ENCODE measurements around the gene TMEM266.

The TMEM266 gene

DNA sequence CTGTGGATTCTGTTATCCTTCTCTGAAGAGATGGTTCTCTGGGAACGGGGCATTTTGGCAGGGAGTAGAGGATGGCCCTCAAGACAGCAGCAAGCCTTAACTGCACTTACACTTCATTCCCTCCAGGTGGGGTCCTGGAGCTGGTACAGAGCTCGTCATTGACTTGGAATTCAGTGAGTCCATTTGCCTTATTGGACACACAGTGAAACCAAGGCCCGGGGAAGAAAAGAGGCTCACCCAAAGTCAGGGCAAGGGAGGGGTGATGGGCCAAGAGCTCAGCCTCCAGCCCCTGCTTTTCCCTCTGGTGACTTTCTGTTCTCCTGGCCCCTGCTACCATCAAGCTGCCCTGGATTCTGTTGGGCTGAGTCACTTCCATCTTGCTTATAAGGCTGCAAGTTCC lies 125.9 kb downstream of the TMEM266 start:
- DNase-seq = peak; percentile 75

DNA sequence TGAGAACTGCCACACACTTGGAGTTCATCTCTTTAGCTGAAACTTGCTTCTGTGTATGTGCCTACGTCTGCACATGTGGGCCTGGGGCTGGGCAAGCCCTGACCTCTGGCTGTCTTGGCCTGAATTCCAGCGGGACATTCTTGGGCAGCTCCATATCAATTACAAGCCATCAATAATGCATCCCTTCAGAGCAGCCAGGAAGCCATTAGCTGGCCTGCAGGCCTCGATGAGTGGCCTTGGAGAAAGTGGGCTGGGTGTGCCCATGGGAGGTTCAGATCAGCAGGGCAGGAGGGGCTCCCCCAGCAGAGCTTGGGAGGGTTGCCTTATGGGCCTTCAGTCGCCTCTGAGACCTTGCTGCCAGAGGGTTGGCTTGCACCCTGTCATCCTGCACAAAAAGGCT lies 127.4 kb downstream of the TMEM266 start:
- DNase-seq = no peak

GRCh38 chr15:76189106-76189505 lies 129.3 kb downstream of the TMEM266 start:
- no peak for DNase-seq

DNA sequence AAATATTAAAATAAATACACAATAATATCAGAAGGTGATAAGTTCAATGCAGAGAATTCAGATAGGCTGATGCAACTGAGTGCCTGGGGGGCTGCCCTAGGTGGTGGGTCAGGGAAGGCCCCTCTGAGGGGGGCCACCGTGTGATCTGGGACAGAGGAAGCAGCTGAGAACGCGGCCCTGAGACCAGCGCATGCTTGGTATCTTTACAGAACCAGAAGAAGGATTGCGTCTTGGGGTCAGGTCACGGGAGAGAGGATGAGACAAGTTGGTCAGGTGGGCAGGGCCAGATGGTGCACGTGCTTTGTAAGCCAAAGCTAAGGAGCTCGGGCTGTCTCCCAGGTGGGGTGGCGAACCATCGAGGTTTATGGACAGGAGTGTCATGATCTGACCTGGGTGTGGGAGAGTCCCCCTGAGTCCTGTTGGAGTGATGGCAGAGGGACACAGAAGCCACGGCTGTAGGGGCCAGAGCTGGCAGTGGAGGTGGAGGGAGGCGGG lies 130.3 kb downstream of the TMEM266 start:
- no peak for DNase-seq

GRCh38 chr15:76190751-76191538 lies 131.2 kb downstream of the TMEM266 start:
- peak; percentile 68 for DNase-seq

DNA sequence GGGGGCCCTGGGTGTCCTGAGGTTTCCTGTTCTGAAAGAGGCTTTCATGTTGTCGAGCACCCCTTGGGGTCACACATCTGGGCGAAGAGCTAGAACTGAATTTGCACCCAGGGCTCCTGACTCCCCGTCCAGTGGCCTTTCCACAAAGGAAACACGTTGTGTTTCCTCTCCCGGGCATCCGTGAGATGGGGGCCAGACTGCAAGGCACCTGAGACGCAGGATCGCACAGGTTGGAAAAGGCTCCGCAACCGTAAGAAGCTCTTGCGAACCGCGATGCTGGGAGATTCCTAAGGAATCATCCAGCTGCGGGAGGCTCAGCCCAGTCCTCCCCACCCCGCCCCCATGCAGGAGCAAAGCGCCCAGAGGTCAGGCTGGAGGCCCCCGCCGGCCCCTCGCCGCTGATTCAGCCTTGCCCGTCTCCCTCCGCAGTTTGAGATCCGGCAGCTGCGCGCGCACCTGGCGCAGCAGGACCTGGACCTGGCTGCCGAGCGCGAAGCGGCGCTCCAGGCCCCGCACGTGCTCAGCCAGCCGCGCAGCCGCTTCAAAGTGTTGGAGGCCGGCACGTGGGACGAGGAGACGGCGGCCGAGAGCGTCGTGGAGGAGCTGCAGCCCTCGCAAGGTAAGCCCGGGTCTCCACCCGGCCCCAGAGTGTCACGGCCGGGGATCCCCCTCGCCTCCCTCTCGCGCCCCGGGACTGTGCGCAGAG lies 131.9 kb downstream of the TMEM266 start:
- DNase-seq = no peak

DNA sequence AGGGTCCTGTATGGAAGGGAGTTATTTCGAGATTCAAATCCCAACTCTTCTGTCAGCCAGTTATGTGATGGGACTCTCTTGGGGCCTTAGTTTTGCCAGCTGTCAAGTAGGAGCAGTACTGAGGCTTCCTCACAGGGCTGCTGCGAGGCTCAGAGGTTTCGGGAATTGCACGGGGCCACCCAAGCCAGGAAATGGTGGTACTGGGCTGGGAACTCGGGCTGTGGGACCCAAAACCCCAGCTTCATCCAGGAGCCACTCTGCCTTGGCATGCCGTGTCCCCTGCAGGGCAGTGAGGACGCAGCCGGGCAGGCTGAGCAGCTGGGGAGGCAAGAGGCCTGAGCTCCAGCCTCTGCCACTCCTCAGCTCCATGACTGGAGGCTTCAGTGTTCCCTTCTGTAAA lies 132.9 kb downstream of the TMEM266 start:
- no peak for DNase-seq

- DNase-seq = no peak
Observed at GRCh38 chr15:76193934-76194333, 134.1 kb downstream of the TMEM266 start.

GRCh38 chr15:76195506-76196268 lies 135.9 kb downstream of the TMEM266 start:
- DNase-seq = no peak

DNA sequence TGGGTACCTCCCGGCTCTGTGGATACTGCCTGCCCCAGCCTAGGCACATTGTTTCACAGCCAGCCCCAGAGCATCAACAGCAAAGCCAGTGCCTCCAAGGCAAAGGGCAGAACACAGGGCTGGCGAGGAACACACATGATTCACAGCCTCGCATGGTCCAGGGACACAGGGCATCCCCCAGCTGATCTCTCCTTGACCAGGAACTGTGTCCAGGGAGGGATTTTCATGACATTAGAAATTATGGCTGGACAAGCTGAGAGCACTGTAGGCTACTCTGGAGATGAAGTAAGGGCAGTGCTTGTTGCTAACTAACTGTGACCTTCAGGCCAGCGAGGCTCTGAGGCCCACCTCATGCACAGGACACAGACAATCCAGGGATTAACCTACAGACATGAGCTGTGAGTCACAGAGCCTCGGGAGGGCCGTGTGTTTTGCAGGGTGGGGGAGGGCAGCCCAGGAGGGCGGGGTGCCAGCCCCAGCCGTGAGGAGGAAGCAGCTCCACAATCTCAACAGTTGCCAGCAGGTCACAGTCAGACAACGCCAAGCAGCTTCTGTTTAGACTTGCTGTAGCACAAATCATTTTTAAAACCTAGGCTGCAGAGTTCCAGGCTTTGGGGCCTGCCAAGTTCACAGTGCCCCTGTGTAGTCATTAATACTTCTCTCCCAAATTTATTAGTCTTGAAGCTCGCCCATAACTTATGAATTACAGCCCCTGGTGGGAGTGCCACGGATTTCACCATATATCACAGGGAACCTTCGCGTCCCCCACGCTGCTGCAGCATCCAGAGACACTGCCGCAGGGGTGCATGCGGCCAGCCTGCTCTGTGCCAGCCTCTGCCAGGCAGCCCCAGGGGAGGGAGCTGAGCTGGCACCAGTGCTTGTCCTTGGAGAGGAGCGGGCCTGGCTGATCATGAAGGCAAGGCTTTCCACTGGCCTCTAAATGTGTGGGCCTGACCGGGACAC lies 136.8 kb downstream of the TMEM266 start:
- DNase-seq = peak; percentile 75

DNA sequence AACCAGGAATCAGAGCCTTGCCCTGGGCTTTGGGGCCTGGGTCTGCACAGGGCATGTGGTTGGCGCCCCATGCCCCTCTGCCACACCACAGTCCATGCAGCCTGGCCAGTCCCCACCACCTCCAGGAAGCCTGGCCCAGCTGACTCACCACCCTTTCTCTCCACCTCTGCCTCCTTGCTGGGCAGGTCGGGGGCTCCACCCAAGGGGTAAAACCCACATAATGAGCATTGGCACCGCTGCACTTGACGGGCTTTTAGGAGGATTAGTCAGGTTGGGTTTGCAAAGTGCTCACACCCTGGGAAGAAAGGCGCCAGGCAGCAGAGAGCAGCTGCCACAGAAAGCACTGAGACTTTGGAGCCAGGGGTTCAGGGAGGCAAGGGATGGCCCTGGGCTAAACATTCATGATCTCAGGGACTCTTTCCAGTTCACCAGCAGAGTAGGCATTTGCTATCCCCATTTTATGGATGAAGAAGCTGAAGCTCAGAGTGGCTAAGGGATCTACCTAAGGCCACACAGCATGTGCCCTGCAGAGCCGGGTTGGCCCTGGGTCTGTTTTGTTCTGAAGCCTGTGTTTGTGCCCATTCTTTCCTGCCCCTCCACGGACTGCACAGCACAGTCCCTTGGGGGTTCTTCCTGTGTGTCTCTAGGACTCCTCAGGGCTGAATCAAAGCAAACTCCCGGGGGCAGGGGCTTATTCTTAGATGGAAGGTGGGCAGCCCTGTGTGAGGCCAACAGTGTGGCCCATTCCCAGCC lies 138.1 kb downstream of the TMEM266 start:
- DNase-seq = no peak

DNA sequence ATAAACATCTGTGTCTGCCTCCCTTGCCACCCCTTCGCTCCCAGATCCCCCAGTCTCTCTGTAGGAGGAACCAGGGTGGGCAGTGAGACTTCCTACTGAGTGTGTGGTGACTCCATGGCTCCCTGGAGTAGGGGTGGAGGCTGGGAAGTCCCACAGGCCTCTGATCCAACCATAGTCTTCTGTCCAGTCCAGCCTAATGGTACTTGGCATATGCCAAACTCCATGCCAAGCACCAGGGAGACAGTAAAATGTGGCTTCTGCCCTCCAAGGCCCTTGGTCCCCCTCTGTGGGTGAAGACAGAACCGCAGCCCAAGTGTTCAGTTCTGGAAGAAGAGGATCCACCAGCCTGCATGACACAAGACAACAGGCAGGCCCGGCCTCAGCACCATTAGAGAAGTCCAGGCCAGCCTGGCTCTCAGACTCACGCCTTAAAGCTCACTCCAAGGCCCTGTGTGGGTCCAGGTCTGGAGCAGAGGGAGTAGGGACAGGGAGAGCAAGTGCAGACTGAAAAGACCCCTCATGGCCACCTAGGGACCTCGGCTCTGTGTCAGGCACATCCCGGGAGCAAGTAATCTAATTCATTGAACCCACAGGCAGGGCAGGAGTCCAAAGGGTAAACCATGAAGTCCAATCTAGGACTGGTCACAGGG lies 138.8 kb downstream of the TMEM266 start:
- DNase-seq = no peak

DNA sequence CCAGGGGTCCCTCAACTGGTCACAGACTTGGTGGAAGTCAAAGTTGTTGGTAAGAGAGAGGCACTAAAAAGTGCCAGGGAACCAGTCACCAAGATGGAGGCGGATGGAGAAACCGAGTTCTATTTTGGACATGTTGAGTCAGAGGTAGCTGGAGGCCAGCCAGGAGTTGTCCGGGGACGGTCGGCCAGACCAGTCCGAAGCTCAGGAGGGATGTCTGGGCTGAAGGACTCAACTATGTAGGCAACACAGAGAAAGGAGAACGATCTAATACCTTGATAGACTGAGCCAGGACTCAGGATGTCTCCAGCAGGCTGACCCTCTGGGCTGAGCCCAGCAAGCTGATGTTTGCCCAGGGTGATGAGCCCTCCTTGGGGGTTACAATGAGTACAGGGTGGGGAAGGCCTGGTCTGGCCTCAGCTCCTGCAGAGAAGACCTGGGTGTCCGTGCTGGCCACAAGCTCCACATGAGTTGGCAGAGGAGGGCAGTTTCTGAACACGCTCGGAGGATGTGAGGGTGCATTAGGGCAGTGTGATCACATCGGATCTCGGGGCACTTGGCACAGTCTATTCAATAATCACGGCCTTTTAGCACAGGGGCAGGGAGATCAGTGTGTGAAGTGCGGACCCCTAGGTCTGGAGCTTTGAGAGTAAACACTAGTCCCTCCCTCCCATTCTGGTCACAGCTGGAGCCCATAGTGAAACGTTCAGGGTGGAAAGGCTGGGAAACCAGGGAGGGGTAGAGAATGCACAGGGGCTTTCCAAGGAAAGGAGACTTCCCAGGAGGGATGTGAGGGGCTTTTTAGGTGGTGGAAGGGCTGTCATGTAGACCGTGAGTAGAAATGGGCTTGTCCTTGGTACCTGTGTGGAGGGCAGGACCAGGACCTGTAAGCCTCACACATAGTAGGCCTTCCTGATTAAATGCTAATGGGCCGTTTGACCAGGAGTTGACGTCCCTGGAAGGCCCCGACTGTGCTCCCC lies 139.6 kb downstream of the TMEM266 start:
- DNase-seq = no peak

- no peak for DNase-seq
Observed at GRCh38 chr15:76200083-76200465, 140.3 kb downstream of the TMEM266 start.

DNA sequence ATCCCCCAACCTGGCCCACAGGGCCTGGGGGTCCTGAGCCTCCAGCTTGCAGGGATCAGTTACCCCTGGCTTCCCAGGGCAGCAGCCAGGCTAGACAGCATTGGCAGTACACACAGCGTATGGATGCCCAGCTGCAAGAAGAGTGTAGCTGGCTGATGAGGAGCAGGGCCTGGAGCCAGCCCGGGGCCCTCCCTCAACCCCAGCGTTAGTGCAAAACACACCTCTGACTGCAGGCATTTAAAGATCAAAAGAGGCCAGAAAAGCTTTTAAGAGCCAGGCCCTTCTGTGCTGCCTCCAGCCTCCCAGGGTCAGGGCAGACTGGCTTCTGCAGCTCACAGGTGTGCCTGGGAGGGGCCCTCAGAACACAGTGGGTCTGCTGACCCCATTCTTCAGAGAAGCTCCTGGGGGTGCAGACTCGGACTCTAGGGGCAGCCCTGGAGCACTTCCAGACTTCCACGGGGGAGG lies 140.9 kb downstream of the TMEM266 start:
- no peak for DNase-seq

GRCh38 chr15:76201536-76202255 lies 141.9 kb downstream of the TMEM266 start:
- DNase-seq = no peak

GRCh38 chr15:76203346-76204108 lies 143.7 kb downstream of the TMEM266 start:
- no peak for DNase-seq
